Activated CD8-positive, alpha-beta T cell treated with anti-CD3 and anti-CD28 coated beads, Interleukin-2, amount 10 ng/mL, durations not matched to agents 7 days and 5 days (primary cell): ENCODE results near the gene SECISBP2. TPM values are rescaled to one million over a fixed set of nuclear protein-coding genes. Genes with fewer than 3 reads are reported as not detected.

Experiments used
- ATAC-seq: fragments of 150-1000 bp; cut with Tn5 transposase; one replicate; pipeline ENCODE4 v1.10.0; 2021; ENCODE audit warnings: moderate library complexity
- CTCF ChIA-PET: fragments of 350-600 bp; sonication (Branson Sonifier 250); formaldehyde crosslinking; loops from one replicate; lab custom pipeline; 2021; ENCODE audit warnings: antibody characterized with exemption; lab: Charles Lee
- POLR2A ChIA-PET: fragments of 350-600 bp; sonication (Branson Sonifier 250); formaldehyde crosslinking; loops from one replicate; lab custom pipeline; 2021; ENCODE audit warnings: antibody characterized with exemption; lab: Charles Lee
- DNase-seq: peaks from one replicate; pipeline ENCODE4 v3.0.0-alpha.2; 2020
- H3K27ac Mint-ChIP-seq: one replicate; pipeline ENCODE4 v1.8.0; 2021; ENCODE audit warnings: mild to moderate bottlenecking, mixed read lengths
- H3K27me3 Mint-ChIP-seq: one replicate; pipeline ENCODE4 v1.8.0; 2021; ENCODE audit warnings: low read depth, mixed read lengths
- H3K36me3 Mint-ChIP-seq: one replicate; pipeline ENCODE4 v1.8.0; 2021; ENCODE audit warnings: low read depth, mixed read lengths
- H3K4me1 Mint-ChIP-seq: one replicate; pipeline ENCODE4 v1.8.0; 2021; ENCODE audit warnings: low read depth, mixed read lengths
- H3K4me3 Mint-ChIP-seq: one replicate; pipeline ENCODE4 v1.8.0; 2021; ENCODE audit warnings: mild to moderate bottlenecking, mixed read lengths
- H3K9me3 Mint-ChIP-seq: one replicate; pipeline ENCODE4 v1.8.0; 2022; ENCODE audit warnings: mixed read lengths; ENCODE audit not compliant: insufficient read depth
- total RNA-seq, 2 experiments: library from RNA; stranded (reverse); gene quantifications; one replicate each; pipeline ENCODE4 v1.2.3, GENCODE V29; 2021

Gene SECISBP2
- total RNA-seq, 2 experiments from 2014 or later = 35.8 to 37.5 TPM

GRCh38 chr9:89352451-89352850 lies 34.2 kb downstream of the SECISBP2 start:
- CTCF ChIA-PET = no interaction called here
- Mint-ChIP-seq H3K4me3 (no peak overlapping the region), H3K27ac (peak overlapping the region; percentile 81), H3K27me3 (no peaks in the 10 kb centered on the region), H3K36me3 (peaks cover 70% of the 10 kb centered on the region), H3K9me3 (no peaks in the 10 kb centered on the region), H3K4me1 (peaks cover 34% of the 10 kb centered on the region)
- POLR2A ChIA-PET = no interaction called here
- no peak for ATAC-seq
- DNase-seq = no peak

- ATAC-seq = no peak
- Mint-ChIP-seq H3K4me3 (no peak overlapping the region), H3K27me3 (no peaks in the 10 kb centered on the region), H3K4me1 (peaks cover 40% of the 10 kb centered on the region), H3K9me3 (no peaks in the 10 kb centered on the region), H3K36me3 (peaks cover 74% of the 10 kb centered on the region), H3K27ac (peak overlapping the region; percentile 81)
- POLR2A ChIA-PET = no interaction called here
- no peak for DNase-seq
- CTCF ChIA-PET = interaction anchor here (1.0 kb wide), 1 partner anchor 195 kb away, joined by 3 read pairs; no protein-coding TSS in a partner anchor
These were observed 34.8 kb downstream of the SECISBP2 start for GRCh38 chr9:89352874-89353649.

GRCh38 chr9:89353989-89354388 lies 35.7 kb downstream of the SECISBP2 start:
- no peak for ATAC-seq
- DNase-seq = no peak
- Mint-ChIP-seq H3K36me3 (peaks cover 70% of the 10 kb centered on the region), H3K27ac (no peak overlapping the region), H3K9me3 (no peaks in the 10 kb centered on the region), H3K4me1 (peaks cover 46% of the 10 kb centered on the region), H3K27me3 (no peaks in the 10 kb centered on the region), H3K4me3 (no peak overlapping the region)
- ChIA-PET CTCF (interaction anchor here (1.0 kb wide), 1 partner anchor 194 kb away, joined by 3 read pairs; no protein-coding TSS in a partner anchor), POLR2A (no interaction called here)

GRCh38 chr9:89354471-89354870 lies 36.2 kb downstream of the SECISBP2 start:
- CTCF ChIA-PET = interaction anchor here (1.0 kb wide), 1 partner anchor 194 kb away, joined by 3 read pairs; no protein-coding TSS in a partner anchor

DNA sequence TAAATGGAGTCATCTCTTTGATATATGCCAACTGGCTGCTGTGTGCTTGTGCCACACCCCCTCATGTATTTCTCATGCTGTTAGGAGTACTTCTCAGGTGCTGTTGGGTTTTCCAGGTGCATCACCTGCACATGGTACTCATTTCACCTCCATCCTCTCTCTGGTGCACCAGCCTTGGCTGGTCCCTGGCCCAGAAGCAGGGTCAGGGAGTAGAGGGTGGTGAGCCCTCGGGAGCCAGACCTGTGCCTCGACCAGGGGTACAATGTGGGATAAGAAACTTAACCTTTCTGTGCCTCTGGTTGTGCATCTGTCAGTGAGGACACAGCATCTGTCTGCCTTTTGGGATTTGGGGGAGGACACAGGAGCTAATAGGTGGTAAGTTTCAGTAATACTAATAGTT lies 38.5 kb downstream of the SECISBP2 start:
- H3K27me3 Mint-ChIP-seq = no peaks in the 10 kb centered on the region
- H3K36me3 Mint-ChIP-seq = peaks cover 73% of the 10 kb centered on the region
- DNase-seq (no peak), ATAC-seq (no peak)
- no peak overlapping the region for H3K27ac Mint-ChIP-seq
- no peaks in the 10 kb centered on the region for H3K9me3 Mint-ChIP-seq
- ChIA-PET CTCF (interaction anchor here (1.6 kb wide), 1 partner anchor 192 kb away, joined by 4 read pairs; no protein-coding TSS in a partner anchor), POLR2A (interaction anchor here (0.6 kb wide), 1 partner anchor 87 kb away, joined by 3 read pairs; no protein-coding TSS in a partner anchor)
- peaks cover 56% of the 10 kb centered on the region for H3K4me1 Mint-ChIP-seq
- no peak overlapping the region for H3K4me3 Mint-ChIP-seq

More at GRCh38 chr9:89354471-89354870, 36.2 kb downstream of the SECISBP2 start:
- H3K9me3 Mint-ChIP-seq = no peaks in the 10 kb centered on the region
- DNase-seq (no peak), ATAC-seq (no peak)
- peaks cover 73% of the 10 kb centered on the region for H3K36me3 Mint-ChIP-seq
- POLR2A ChIA-PET = no interaction called here
- no peaks in the 10 kb centered on the region for H3K27me3 Mint-ChIP-seq
- H3K27ac Mint-ChIP-seq = no peak overlapping the region
- H3K4me3 Mint-ChIP-seq = no peak overlapping the region
- peaks cover 50% of the 10 kb centered on the region for H3K4me1 Mint-ChIP-seq

- Mint-ChIP-seq H3K4me1 (peaks cover 49% of the 10 kb centered on the region), H3K36me3 (peaks cover 70% of the 10 kb centered on the region), H3K27ac (peak overlapping the region; percentile 70), H3K4me3 (no peak overlapping the region), H3K27me3 (no peaks in the 10 kb centered on the region), H3K9me3 (no peaks in the 10 kb centered on the region)
- ATAC-seq = peak; percentile 65
- POLR2A ChIA-PET = interaction anchor here (0.6 kb wide), 1 partner anchor 86 kb away, joined by 3 read pairs; no protein-coding TSS in a partner anchor
- CTCF ChIA-PET = interaction anchor here (1.6 kb wide), 1 partner anchor 191 kb away, joined by 4 read pairs; no protein-coding TSS in a partner anchor
- DNase-seq = peak; percentile 64
These were observed 39.3 kb downstream of the SECISBP2 start for GRCh38 chr9:89357331-89358197.

- Mint-ChIP-seq H3K9me3 (no peaks in the 10 kb centered on the region), H3K36me3 (peaks cover 64% of the 10 kb centered on the region), H3K4me3 (no peak overlapping the region), H3K27ac (no peak overlapping the region), H3K4me1 (peaks cover 41% of the 10 kb centered on the region), H3K27me3 (no peaks in the 10 kb centered on the region)
- ChIA-PET POLR2A (interaction anchor here (0.6 kb wide), 1 partner anchor 190 kb away, joined by 3 read pairs; no protein-coding TSS in a partner anchor), CTCF (no interaction called here)
- peak; percentile 7 for ATAC-seq
- no peak for DNase-seq
These were observed 40.1 kb downstream of the SECISBP2 start for GRCh38 chr9:89358376-89358916.

- POLR2A ChIA-PET = interaction anchor here (0.6 kb wide), 1 partner anchor 190 kb away, joined by 3 read pairs; no protein-coding TSS in a partner anchor
- Mint-ChIP-seq H3K27me3 (no peaks in the 10 kb centered on the region), H3K27ac (no peak overlapping the region), H3K4me1 (peaks cover 38% of the 10 kb centered on the region), H3K9me3 (no peaks in the 10 kb centered on the region), H3K36me3 (peaks cover 61% of the 10 kb centered on the region), H3K4me3 (no peak overlapping the region)
- ATAC-seq (no peak), DNase-seq (no peak)
- CTCF ChIA-PET = interaction anchor here (1.5 kb wide), 1 partner anchor 16 kb away, joined by 4 read pairs; no protein-coding TSS in a partner anchor
These were observed 40.7 kb downstream of the SECISBP2 start for GRCh38 chr9:89358985-89359384.

GRCh38 chr9:89359751-89360261 lies 41.5 kb downstream of the SECISBP2 start:
- CTCF ChIA-PET = interaction anchor here (1.5 to 1.8 kb wide), 2 partner anchors 16 to 23 kb away, joined by 4 read pairs; no protein-coding TSS in a partner anchor
- ATAC-seq (no peak), DNase-seq (no peak)
- peaks cover 38% of the 10 kb centered on the region for H3K4me1 Mint-ChIP-seq
- H3K9me3 Mint-ChIP-seq = no peaks in the 10 kb centered on the region
- peak overlapping the region; percentile 10 for H3K27ac Mint-ChIP-seq
- no peaks in the 10 kb centered on the region for H3K27me3 Mint-ChIP-seq
- H3K36me3 Mint-ChIP-seq = peaks cover 54% of the 10 kb centered on the region
- no peak overlapping the region for H3K4me3 Mint-ChIP-seq
- POLR2A ChIA-PET = no interaction called here

GRCh38 chr9:89360465-89360864 lies 42.2 kb downstream of the SECISBP2 start:
- Mint-ChIP-seq H3K4me3 (no peak overlapping the region), H3K27ac (no peak overlapping the region), H3K4me1 (peaks cover 38% of the 10 kb centered on the region), H3K36me3 (peaks cover 53% of the 10 kb centered on the region), H3K27me3 (no peaks in the 10 kb centered on the region), H3K9me3 (no peaks in the 10 kb centered on the region)
- CTCF ChIA-PET = interaction anchor here (1.5 to 1.8 kb wide), 2 partner anchors 15 to 23 kb away, joined by 4 read pairs; no protein-coding TSS in a partner anchor
- ATAC-seq (no peak), DNase-seq (no peak)
- POLR2A ChIA-PET = no interaction called here

GRCh38 chr9:89361031-89361430 lies 42.7 kb downstream of the SECISBP2 start:
- H3K27ac Mint-ChIP-seq = no peak overlapping the region
- ChIA-PET POLR2A (no interaction called here), CTCF (interaction anchor here (1.0 to 1.8 kb wide), 2 partner anchors 22 to 233 kb away, joined by 3 to 4 read pairs; no protein-coding TSS in a partner anchor)
- no peak for ATAC-seq
- no peak overlapping the region for H3K4me3 Mint-ChIP-seq
- H3K9me3 Mint-ChIP-seq = no peaks in the 10 kb centered on the region
- H3K27me3 Mint-ChIP-seq = no peaks in the 10 kb centered on the region
- H3K4me1 Mint-ChIP-seq = peaks cover 38% of the 10 kb centered on the region
- DNase-seq = no peak
- H3K36me3 Mint-ChIP-seq = peaks cover 53% of the 10 kb centered on the region
